Activated T-helper 2 cell treated with anti-CD3 and anti-CD28 coated beads, Interferon-gamma antibody, Interleukin-2, Interleukin-4, amounts not matched to agents 10 μg/mL and 5 μg/mL and 100 μg/mL, durations not matched to agents 14 hours and 24 hours and 36 hours (primary cell): Measurements from ENCODE around the gene C1orf159. TPM values are rescaled to one million over a fixed set of nuclear protein-coding genes. Genes with fewer than 3 reads are reported as not detected.
"Not testable (repeated sequence)": the region's sequence is repeated elsewhere in the genome, so short reads cannot be mapped to it uniquely, and the experiment has no call there.

Source experiments
- DNase-seq: peaks from one replicate; pipeline ENCODE4 v3.0.0; 2021; ENCODE audit warnings: low spot score
- H3K27ac Mint-ChIP-seq: one replicate; pipeline ENCODE4 v1.8.0; 2021; ENCODE audit warnings: mixed read lengths
- H3K27me3 Mint-ChIP-seq: one replicate; pipeline ENCODE4 v1.8.0; 2021; ENCODE audit warnings: low read depth, mixed read lengths
- H3K36me3 Mint-ChIP-seq: one replicate; pipeline ENCODE4 v1.8.0; 2021; ENCODE audit warnings: low read depth, mixed read lengths
- H3K4me1 Mint-ChIP-seq: one replicate; pipeline ENCODE4 v1.8.0; 2021; ENCODE audit warnings: low read depth, mixed read lengths
- H3K4me3 Mint-ChIP-seq: one replicate; pipeline ENCODE4 v1.8.0; 2021; ENCODE audit warnings: low read depth, mild to moderate bottlenecking, moderate library complexity, mixed read lengths
- H3K9me3 Mint-ChIP-seq: one replicate; pipeline ENCODE4 v1.8.0; 2021; ENCODE audit warnings: mixed read lengths
- intact Hi-C: fragments of 100-400 bp; cut with micrococcal nuclease; formaldehyde crosslinking; loops from one replicate; pipeline ENCODE4 v1.15.1; 2023
- total RNA-seq: library from RNA; stranded (reverse); gene quantifications from 2 replicates; pipeline ENCODE4 v1.2.3, GENCODE V29; 2022

Gene C1orf159
- total RNA-seq, 1 donor from 2014 or later, result 22.1 TPM

GRCh38 chr1:1063945-1064831 lies 51.7 kb downstream of the C1orf159 start:
- DNase-seq, result peak; percentile 64
- Mint-ChIP-seq H3K27me3 (peaks cover 16% of the 10 kb centered on the region), H3K4me1 (peaks cover 17% of the 10 kb centered on the region), H3K4me3 (peak overlapping the region; percentile 60), H3K36me3 (peaks cover 3% of the 10 kb centered on the region), H3K9me3 (no peaks in the 10 kb centered on the region), H3K27ac (peak overlapping the region; percentile 68)
- intact Hi-C loops, result loop anchor here (1.0 to 10.0 kb wide), 4 partner anchors 31 to 79 kb away; partner anchors contain the start of genes AGRN and C1orf159

- Mint-ChIP-seq H3K4me1 (peaks cover 17% of the 10 kb centered on the region), H3K27me3 (peaks cover 20% of the 10 kb centered on the region), H3K27ac (peak overlapping the region; percentile 42), H3K9me3 (no peaks in the 10 kb centered on the region), H3K4me3 (peak overlapping the region; percentile 71), H3K36me3 (peaks cover 3% of the 10 kb centered on the region)
- no peak for DNase-seq
- intact Hi-C loops, result loop anchor here (2.0 to 10.0 kb wide), 3 partner anchors 41 to 79 kb away; partner anchors contain the start of genes AGRN and C1orf159
Measured at GRCh38 chr1:1063261-1063944, 52.5 kb downstream of the C1orf159 start.

- Mint-ChIP-seq H3K36me3 (peaks cover 3% of the 10 kb centered on the region), H3K9me3 (no peaks in the 10 kb centered on the region), H3K27ac (peak overlapping the region; percentile 12), H3K27me3 (peaks cover 27% of the 10 kb centered on the region), H3K4me1 (peaks cover 20% of the 10 kb centered on the region), H3K4me3 (peak overlapping the region; percentile 71)
- no peak for DNase-seq
- intact Hi-C loops, result loop anchor here (2.0 to 10.0 kb wide), 3 partner anchors 40 to 78 kb away; partner anchors contain the start of genes AGRN and C1orf159
Measured at GRCh38 chr1:1062348-1063163, 53.3 kb downstream of the C1orf159 start.

GRCh38 chr1:1061682-1062345 lies 54.1 kb downstream of the C1orf159 start:
- Mint-ChIP-seq H3K4me3 (peak overlapping the region; percentile 71), H3K27ac (no peak overlapping the region), H3K4me1 (peaks cover 20% of the 10 kb centered on the region), H3K9me3 (no peaks in the 10 kb centered on the region), H3K27me3 (peaks cover 32% of the 10 kb centered on the region), H3K36me3 (peaks cover 3% of the 10 kb centered on the region)
- no peak for DNase-seq
- intact Hi-C loops, result loop anchor here (2.0 to 10.0 kb wide), 3 partner anchors 40 to 77 kb away; partner anchors contain the start of genes AGRN and C1orf159

- no peak for DNase-seq
- Mint-ChIP-seq H3K4me3 (peak overlapping the region; percentile 80), H3K27ac (no peak overlapping the region), H3K9me3 (no peaks in the 10 kb centered on the region), H3K27me3 (peaks cover 29% of the 10 kb centered on the region), H3K36me3 (peaks cover 3% of the 10 kb centered on the region), H3K4me1 (peaks cover 16% of the 10 kb centered on the region)
- intact Hi-C loops, result loop anchor here (5.0 to 10.0 kb wide), 2 partner anchors 38 to 54 kb away; partner anchors contain the start of genes AGRN and C1orf159
Measured at GRCh38 chr1:1060281-1061000, 55.4 kb downstream of the C1orf159 start.

- DNase-seq, result peak; percentile 84
- intact Hi-C loops, result loop anchor here (2.0 to 10.0 kb wide), 4 partner anchors 19 to 55 kb away; partner anchors contain the start of genes AGRN and C1orf159
- H3K27me3 Mint-ChIP-seq, result peaks cover 28% of the 10 kb centered on the region
- peaks cover 13% of the 10 kb centered on the region for H3K4me1 Mint-ChIP-seq
- H3K27ac Mint-ChIP-seq, result no peak overlapping the region
- no peaks in the 10 kb centered on the region for H3K9me3 Mint-ChIP-seq
- peak overlapping the region; percentile 80 for H3K4me3 Mint-ChIP-seq
- peaks cover 3% of the 10 kb centered on the region for H3K36me3 Mint-ChIP-seq
Measured at GRCh38 chr1:1059494-1060280, 56.2 kb downstream of the C1orf159 start.

GRCh38 chr1:1058921-1059493 lies 56.9 kb downstream of the C1orf159 start:
- intact Hi-C loops, result loop anchor here (2.0 kb wide), 2 partner anchors 18 to 26 kb away; no protein-coding TSS in a partner anchor
- peak; percentile 54 for DNase-seq
- H3K4me1 Mint-ChIP-seq, result peaks cover 13% of the 10 kb centered on the region
- peaks cover 3% of the 10 kb centered on the region for H3K36me3 Mint-ChIP-seq
- no peaks in the 10 kb centered on the region for H3K9me3 Mint-ChIP-seq
- H3K27me3 Mint-ChIP-seq, result peaks cover 28% of the 10 kb centered on the region
- peak overlapping the region; percentile 77 for H3K4me3 Mint-ChIP-seq
- H3K27ac Mint-ChIP-seq, result peak overlapping the region; percentile 46

GRCh38 chr1:1058088-1058905 lies 57.6 kb downstream of the C1orf159 start:
- intact Hi-C loops, result loop anchor here (2.0 kb wide), 2 partner anchors 17 to 25 kb away; no protein-coding TSS in a partner anchor
- Mint-ChIP-seq H3K4me3 (peak overlapping the region; percentile 77), H3K27ac (peak overlapping the region; percentile 46), H3K27me3 (peaks cover 28% of the 10 kb centered on the region), H3K9me3 (no peaks in the 10 kb centered on the region), H3K4me1 (peaks cover 13% of the 10 kb centered on the region), H3K36me3 (peaks cover 3% of the 10 kb centered on the region)
- no peak for DNase-seq

- Mint-ChIP-seq H3K4me1 (peaks cover 13% of the 10 kb centered on the region), H3K4me3 (peak overlapping the region; percentile 21), H3K27me3 (peaks cover 28% of the 10 kb centered on the region)
- not testable (repeated sequence) for DNase-seq, H3K27ac Mint-ChIP-seq, H3K36me3 Mint-ChIP-seq, H3K9me3 Mint-ChIP-seq
- intact Hi-C loops, result loop anchor here (2.0 kb wide), 2 partner anchors 17 to 25 kb away; no protein-coding TSS in a partner anchor
Measured at GRCh38 chr1:1057769-1058087, 58.2 kb downstream of the C1orf159 start.
